Spleen (tissue), 7 donors: Measurements from ENCODE around the gene RASSF4.
A peak's percentile ranks its signal among the peaks of the same experiment; 100 is the strongest.

Experiments
- CTCF ChIP-seq, 11 experiments: fragments of 200-600 bp in 7 of 11; fragments of 450-650 bp in 4 of 11; sonication (generic) in 4 of 11; IDR thresholded peaks in 8 of 11; conservative IDR thresholded peaks in 3 of 11; 1 replicate in 7 of 11; 2 replicates in 4 of 11; pipeline versions ENCODE4 v1.4.0 to v1.8.0; 2016 to 2021; ENCODE audit warnings: antibody characterized with exemption in 11 of 11, inconsistent platforms in 4 of 11, mild to moderate bottlenecking in 1 of 11
- POLR2A ChIP-seq, 3 donors: fragments of 450-650 bp; IDR thresholded peaks; one replicate each; pipeline ENCODE4 v1.5.1; 2017; ENCODE audit warnings: antibody characterized with exemption in 3 of 3, mild to moderate bottlenecking in 1 of 3
- POLR2AphosphoS5 ChIP-seq, 3 donors: sonication (generic); formaldehyde crosslinking; IDR thresholded peaks; one replicate each; pipeline ENCODE4 v1.5.1; 2017; ENCODE audit warnings: antibody characterized with exemption in 3 of 3
- donor health status: DM: no; HTN: no; CAD: no; lungs with moderate emphysema.
- donor health status: DM: no; HTN: no; CAD: no.
- donor health status: DM: no; HTN: no; CAD: no.

- TF ChIP-seq CTCF (IDR thresholded peaks at IDR 0.05 in 8 of 11, conservative IDR thresholded peaks at IDR 0.05 in 3 of 11) (peak in 3 of 11 experiments; percentile 13 to 31 (median 22)), POLR2A (IDR thresholded peaks at IDR 0.05) (no peak), POLR2AphosphoS5 (IDR thresholded peaks at IDR 0.05) (no peak)
Observed at GRCh38 chr10:44966816-44967509, 7.4 kb downstream of the RASSF4 start.
